Tibial nerve (tissue), 4 donors: Measurements from ENCODE around the gene B3GAT3. TPM values are rescaled to one million over a fixed set of nuclear protein-coding genes. Genes with fewer than 3 reads are reported as not detected.

Experiments used
- DNase-seq, 2 donors: peaks; one replicate each; pipeline ENCODE4 v3.0.0-alpha.2; 2019; ENCODE audit warnings: low spot score in 2 of 2
- H3K27ac ChIP-seq, 4 donors: fragments of 200-600 bp; sonication (generic) in 3 of 4; one replicate each; pipeline ENCODE4 v1.5.1; 2017 to 2019; ENCODE audit warnings: mild to moderate bottlenecking in 1 of 4
- H3K27me3 ChIP-seq, 2 donors: fragments of 200-600 bp; sonication (generic) in 1 of 2; one replicate each; pipeline versions ENCODE4 v1.5.1 to v1.6.0; 2017 to 2019
- H3K36me3 ChIP-seq, 3 donors: fragments of 200-600 bp; sonication (generic); one replicate each; pipeline ENCODE4 v1.5.1; 2018 to 2019
- H3K4me1 ChIP-seq, 4 donors: fragments of 200-600 bp; sonication (generic) in 3 of 4; one replicate each; pipeline ENCODE4 v1.5.1; 2017 to 2019
- H3K4me3 ChIP-seq, 4 donors: fragments of 200-600 bp; sonication (generic) in 3 of 4; one replicate each; pipeline ENCODE4 v1.5.1; 2017 to 2019; ENCODE audit warnings: mild to moderate bottlenecking in 1 of 4, moderate library complexity in 1 of 4
- H3K9me3 ChIP-seq, 4 donors: fragments of 200-600 bp; sonication (generic) in 3 of 4; one replicate each; pipeline ENCODE4 v1.5.1; 2017 to 2019
- CTCF ChIP-seq, 5 experiments: fragments of 200-600 bp in 3 of 5; fragments of 450-650 bp in 2 of 5; sonication (generic) in 3 of 5; IDR thresholded peaks; one replicate each; pipeline ENCODE4 v1.5.1; 2016 to 2019; ENCODE audit warnings: antibody characterized with exemption in 5 of 5, mild to moderate bottlenecking in 3 of 5, moderate library complexity in 2 of 5
- EP300 ChIP-seq, 2 donors: sonication (generic); formaldehyde crosslinking; IDR thresholded peaks; one replicate each; pipeline ENCODE4 v1.6.1; 2017; ENCODE audit warnings: antibody characterized with exemption in 2 of 2, mild to moderate bottlenecking in 1 of 2
- POLR2A ChIP-seq, 2 donors: fragments of 450-650 bp; IDR thresholded peaks; one replicate each; pipeline ENCODE4 v1.6.1; 2017; ENCODE audit warnings: antibody characterized with exemption in 2 of 2, mild to moderate bottlenecking in 2 of 2, moderate library complexity in 2 of 2
- WGBS, 2 donors: methylation state at CpG; one replicate each; pipeline ENCODE4 v1.1.5; 2018; 5-methylcytosine and 5-hydroxymethylcytosine counted together
- total RNA-seq, 4 donors: library from RNA; depleted of rRNA; stranded (reverse); fragments of >200 nt; gene quantifications; one replicate each; pipeline ENCODE4 v1.1.0, GENCODE V29; 2016

The B3GAT3 gene
- total RNA-seq, 4 donors from 2014 or later: 35.4 to 60.3 (median 50.7) TPM

GRCh38 chr11:62648967-62649364 is 27.2 kb upstream of the B3GAT3 start:
- H3K27ac ChIP-seq: no peak overlapping the region
- H3K9me3 ChIP-seq: no peaks in the 10 kb centered on the region
- no peaks in the 10 kb centered on the region for H3K27me3 ChIP-seq
- TF ChIP-seq EP300 (IDR thresholded peaks at IDR 0.05): no peak
- H3K4me1 ChIP-seq: peaks cover 0 to 50% (median 28%) of the 10 kb centered on the region in 4 donors
- DNase-seq: no peak
- 90 to 92% methylated on average over 11 of the region's 11 CpGs for WGBS, 2 donors
- H3K4me3 ChIP-seq: no peak overlapping the region
- H3K36me3 ChIP-seq: peaks cover 0 to 39% (median 4%) of the 10 kb centered on the region in 3 donors

GRCh38 chr11:62648185-62648966 is 26.6 kb upstream of the B3GAT3 start:
- Histone ChIP-seq H3K36me3 (peaks cover 0 to 45% (median 4%) of the 10 kb centered on the region in 3 donors), H3K27me3 (no peaks in the 10 kb centered on the region), H3K4me3 (no peak overlapping the region), H3K4me1 (peaks cover 0 to 53% (median 28%) of the 10 kb centered on the region in 4 donors), H3K9me3 (no peaks in the 10 kb centered on the region), H3K27ac (no peak overlapping the region)
- no peak for DNase-seq
- WGBS, 2 donors: 89 to 92% methylated on average over 21 to 24 of the region's 24 CpGs
- no peak for TF ChIP-seq CTCF (IDR thresholded peaks at IDR 0.05)
- no peak for TF ChIP-seq POLR2A (IDR thresholded peaks at IDR 0.05)
- no peak for TF ChIP-seq EP300 (IDR thresholded peaks at IDR 0.05)

GRCh38 chr11:62647609-62648005 is 25.8 kb upstream of the B3GAT3 start:
- Histone ChIP-seq H3K27ac (no peak overlapping the region), H3K4me1 (peaks cover 0 to 51% (median 28%) of the 10 kb centered on the region in 4 donors), H3K9me3 (no peaks in the 10 kb centered on the region), H3K27me3 (no peaks in the 10 kb centered on the region), H3K36me3 (peaks cover 0 to 51% (median 4%) of the 10 kb centered on the region in 3 donors), H3K4me3 (no peak overlapping the region)
- 82 to 87% methylated on average over 6 of the region's 6 CpGs for WGBS, 2 donors
- TF ChIP-seq EP300 (IDR thresholded peaks at IDR 0.05) (no peak), CTCF (IDR thresholded peaks at IDR 0.05) (no peak), POLR2A (IDR thresholded peaks at IDR 0.05) (no peak)
- DNase-seq: no peak

GRCh38 chr11:62646825-62647608 is 25.2 kb upstream of the B3GAT3 start:
- peaks cover 0 to 47% (median 23%) of the 10 kb centered on the region in 4 donors for H3K4me1 ChIP-seq
- no peak for DNase-seq
- H3K27me3 ChIP-seq: no peaks in the 10 kb centered on the region
- H3K27ac ChIP-seq: peak overlapping the region in 2 of 4 donors; percentile 66 to 96
- H3K9me3 ChIP-seq: no peaks in the 10 kb centered on the region
- H3K36me3 ChIP-seq: peaks cover 0 to 56% (median 4%) of the 10 kb centered on the region in 3 donors
- 45 to 65% methylated on average over 22 to 32 of the region's 32 CpGs for WGBS, 2 donors
- peak overlapping the region in 2 of 4 donors; percentile 87 to 90 for H3K4me3 ChIP-seq
- no peak for TF ChIP-seq CTCF (IDR thresholded peaks at IDR 0.05)
- no peak for TF ChIP-seq EP300 (IDR thresholded peaks at IDR 0.05)
- no peak for TF ChIP-seq POLR2A (IDR thresholded peaks at IDR 0.05)

GRCh38 chr11:62645946-62646824 is 24.4 kb upstream of the B3GAT3 start, which contains the start of gene GANAB:
Gene GANAB (minus strand): TSS chr11:62646613. CDS start chr11:62646599, 14 bp downstream.
- Histone ChIP-seq H3K27me3 (no peaks in the 10 kb centered on the region), H3K4me3 (peak within 1 kb of the TSS; percentile 87 to 99 (median 90)), H3K27ac (peak within 1 kb of the TSS; percentile 72 to 98 (median 95)), H3K9me3 (no peaks in the 10 kb centered on the region), H3K4me1 (peaks cover 0 to 47% (median 16%) of the 10 kb centered on the region in 4 donors), H3K36me3 (peaks cover 0 to 59% (median 4%) of the 10 kb centered on the region in 3 donors)
- TF ChIP-seq POLR2A (IDR thresholded peaks at IDR 0.05) (peak; percentile 55 to 78), EP300 (IDR thresholded peaks at IDR 0.05) (peak; percentile 74 to 88), CTCF (IDR thresholded peaks at IDR 0.05) (peak in 1 of 5 experiments; percentile 17)
- peak; percentile 100 for DNase-seq
- 1% methylated on average over 49 to 72 of the region's 73 CpGs for whole genome bisulfite sequencing, 2 donors
